ENCODE measurements around the gene CFC1.
"Not testable (repeated sequence)": the region's sequence is repeated elsewhere in the genome, so short reads cannot be mapped to it uniquely, and the experiment has no call there.

Gene CFC1

GRCh38 chr2:130549475-130549874 lies 49.9 kb downstream of the CFC1 start:
- H3K36me3 ChIP-seq (ENCODE audit: control insufficient read depth, insufficient read depth, low read length); H3K4me3 ChIP-seq (ENCODE audit: insufficient read depth, low read depth, low read length); H3K4me1 ChIP-seq (ENCODE audit: control insufficient read depth, insufficient read depth, low read length); H3K9me3 ChIP-seq (ENCODE audit: control insufficient read depth, low read length); H3K27me3 ChIP-seq (ENCODE audit: control insufficient read depth, insufficient read depth, low read length, poor library complexity, severe bottlenecking); H3K27ac ChIP-seq (ENCODE audit: insufficient read depth, low read depth, low read length, poor library complexity, severe bottlenecking): not testable (repeated sequence)
- no CpG with 5 or more reads among the region's 27 CpGs for WGBS, 2 experiments

DNA sequence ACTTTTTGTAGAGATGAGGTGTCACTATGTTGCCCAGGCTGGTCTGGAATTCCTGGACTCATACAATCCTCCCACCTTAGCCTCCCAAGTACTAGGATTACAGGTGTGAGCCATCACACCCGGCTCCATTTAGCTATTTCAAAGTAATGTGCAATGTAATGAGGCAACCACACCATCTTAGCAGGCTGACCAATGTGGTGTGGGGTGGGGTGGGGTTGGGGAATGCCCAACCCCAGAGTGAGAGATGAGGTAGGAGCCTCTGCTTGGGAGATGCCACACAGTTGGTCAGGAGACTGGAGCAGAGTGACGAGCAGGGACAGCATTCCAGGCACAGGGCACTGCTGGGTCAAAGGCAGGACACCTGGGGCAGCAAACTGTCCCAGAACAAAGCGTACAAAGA lies 51.0 kb downstream of the CFC1 start:
- not testable (repeated sequence) for H3K27me3 ChIP-seq (ENCODE audit: control insufficient read depth, insufficient read depth, low read length, poor library complexity, severe bottlenecking); H3K9me3 ChIP-seq (ENCODE audit: control insufficient read depth, low read length); H3K27ac ChIP-seq (ENCODE audit: insufficient read depth, low read depth, low read length, poor library complexity, severe bottlenecking); H3K36me3 ChIP-seq (ENCODE audit: control insufficient read depth, insufficient read depth, low read length); H3K4me1 ChIP-seq (ENCODE audit: control insufficient read depth, insufficient read depth, low read length); H3K4me3 ChIP-seq (ENCODE audit: insufficient read depth, low read depth, low read length)
- WGBS, 2 experiments, result no CpG with 5 or more reads among the region's 3 CpGs

- H3K27me3 ChIP-seq (ENCODE audit: control insufficient read depth, insufficient read depth, low read length, poor library complexity, severe bottlenecking); H3K4me3 ChIP-seq (ENCODE audit: insufficient read depth, low read depth, low read length); H3K4me1 ChIP-seq (ENCODE audit: control insufficient read depth, insufficient read depth, low read length); H3K27ac ChIP-seq (ENCODE audit: insufficient read depth, low read depth, low read length, poor library complexity, severe bottlenecking); H3K9me3 ChIP-seq (ENCODE audit: control insufficient read depth, low read length); H3K36me3 ChIP-seq (ENCODE audit: control insufficient read depth, insufficient read depth, low read length): not testable (repeated sequence)
- WGBS, 2 experiments, result no CpG with 5 or more reads among the region's 5 CpGs
Measured at GRCh38 chr2:130544978-130545377, 54.4 kb downstream of the CFC1 start.

DNA sequence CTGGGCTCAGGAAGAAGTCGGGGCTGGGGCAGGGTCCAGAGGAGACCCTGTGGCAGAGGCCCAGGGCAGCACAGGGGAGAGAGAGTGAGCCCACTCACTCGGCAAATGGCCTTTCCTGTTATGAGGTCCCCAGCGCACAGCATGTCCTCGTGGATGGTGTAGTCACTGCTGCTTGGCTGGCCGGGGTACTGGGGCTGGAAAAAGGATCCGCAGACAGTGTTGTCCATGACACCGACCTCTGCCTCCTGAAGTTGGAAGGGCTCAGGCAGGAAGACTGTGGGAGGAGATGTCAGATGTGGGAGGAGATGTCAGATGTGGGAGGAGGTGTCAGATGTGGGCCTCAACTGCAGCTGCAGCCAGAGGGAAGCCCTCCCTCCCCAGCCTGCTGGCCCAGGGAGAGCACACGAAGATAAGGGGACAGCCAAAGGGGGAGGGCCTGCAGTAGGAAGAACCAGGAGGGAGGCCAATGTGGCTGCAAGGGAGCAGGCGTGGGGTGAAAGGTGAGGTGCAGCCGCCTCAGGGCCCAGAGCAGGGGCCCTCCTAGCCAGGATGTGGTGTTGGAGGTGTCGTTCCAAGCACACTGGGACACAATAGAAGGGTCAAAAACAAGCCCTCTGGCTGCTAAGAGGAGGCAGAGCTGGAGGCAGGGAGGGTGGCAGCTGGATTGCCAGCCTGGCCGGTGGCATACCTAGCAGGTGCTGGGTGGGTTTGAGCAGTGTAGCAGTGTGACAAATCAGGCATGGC lies 55.4 kb downstream of the CFC1 start:
- H3K27ac ChIP-seq (ENCODE audit: insufficient read depth, low read depth, low read length, poor library complexity, severe bottlenecking); H3K9me3 ChIP-seq (ENCODE audit: control insufficient read depth, low read length); H3K36me3 ChIP-seq (ENCODE audit: control insufficient read depth, insufficient read depth, low read length); H3K4me1 ChIP-seq (ENCODE audit: control insufficient read depth, insufficient read depth, low read length); H3K4me3 ChIP-seq (ENCODE audit: insufficient read depth, low read depth, low read length); H3K27me3 ChIP-seq (ENCODE audit: control insufficient read depth, insufficient read depth, low read length, poor library complexity, severe bottlenecking): not testable (repeated sequence)
- WGBS, 2 experiments, result no CpG with 5 or more reads among the region's 12 CpGs

DNA sequence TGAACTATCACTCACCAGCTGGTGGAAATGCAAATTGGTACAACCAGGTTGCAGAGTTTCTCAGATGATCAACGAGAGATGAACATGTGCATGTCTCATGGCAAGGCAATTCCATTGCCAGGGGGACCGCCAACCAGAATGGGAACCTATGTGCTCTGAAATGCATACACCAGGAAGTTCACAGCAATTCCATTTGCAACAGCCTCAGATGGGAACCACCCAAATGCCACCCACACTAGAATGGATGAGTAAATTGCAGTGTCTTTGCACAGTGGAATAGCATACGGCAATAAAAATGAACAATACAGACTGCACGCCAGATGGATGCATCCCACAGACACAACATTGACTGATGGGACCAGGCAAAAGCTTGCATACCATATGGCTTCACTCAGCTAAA lies 56.6 kb downstream of the CFC1 start:
- not testable (repeated sequence) for H3K9me3 ChIP-seq (ENCODE audit: control insufficient read depth, low read length); H3K36me3 ChIP-seq (ENCODE audit: control insufficient read depth, insufficient read depth, low read length); H3K27ac ChIP-seq (ENCODE audit: insufficient read depth, low read depth, low read length, poor library complexity, severe bottlenecking); H3K4me3 ChIP-seq (ENCODE audit: insufficient read depth, low read depth, low read length); H3K27me3 ChIP-seq (ENCODE audit: control insufficient read depth, insufficient read depth, low read length, poor library complexity, severe bottlenecking); H3K4me1 ChIP-seq (ENCODE audit: control insufficient read depth, insufficient read depth, low read length)
- no CpG with 5 or more reads among the region's 4 CpGs for WGBS, 2 experiments

Measured in ectodermal cell (in vitro differentiated cells).